ENCODE measurements around the gene TMIGD1.
"Not testable (repeated sequence)": the region's sequence is repeated elsewhere in the genome, so short reads cannot be mapped to it uniquely, and the experiment has no call there.

Gene TMIGD1

DNA sequence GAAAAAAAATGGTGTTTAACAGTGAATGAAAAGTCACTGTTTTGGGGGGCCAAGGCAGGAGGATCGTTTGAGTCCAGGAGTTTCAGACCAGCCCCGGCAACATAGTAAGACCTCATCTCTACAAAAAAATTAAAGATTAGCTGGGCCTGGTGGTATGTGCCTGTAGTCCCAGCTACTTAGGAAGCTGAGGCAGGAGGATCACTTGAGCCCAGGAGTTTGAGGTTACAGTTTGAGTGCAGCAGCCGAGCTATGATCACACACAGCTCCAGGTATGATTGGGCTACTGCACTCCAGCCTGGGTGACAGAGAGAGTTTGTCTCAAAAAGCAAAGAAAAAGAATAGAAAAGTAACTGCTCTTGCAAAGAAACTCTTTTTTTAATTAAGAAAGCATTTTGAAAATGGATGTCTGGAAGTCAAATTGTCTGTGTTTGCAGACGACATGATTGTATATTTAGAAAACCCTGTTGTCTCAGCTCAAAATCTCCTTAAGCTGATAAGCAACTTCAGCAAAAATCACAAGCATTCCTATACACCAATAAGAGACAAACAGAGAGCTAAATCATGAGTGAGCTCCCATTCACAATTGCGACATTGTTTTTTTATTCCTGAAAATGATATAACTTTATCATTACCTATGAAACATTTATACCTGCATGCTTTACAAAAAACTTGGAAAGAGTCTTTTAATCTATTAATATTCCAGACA, 24.4 kb upstream of the TMIGD1 start:
- Histone ChIP-seq H3K27ac (no peak overlapping the region), H3K4me3 (no peak overlapping the region)
- TF ChIP-seq, protein P1, sequence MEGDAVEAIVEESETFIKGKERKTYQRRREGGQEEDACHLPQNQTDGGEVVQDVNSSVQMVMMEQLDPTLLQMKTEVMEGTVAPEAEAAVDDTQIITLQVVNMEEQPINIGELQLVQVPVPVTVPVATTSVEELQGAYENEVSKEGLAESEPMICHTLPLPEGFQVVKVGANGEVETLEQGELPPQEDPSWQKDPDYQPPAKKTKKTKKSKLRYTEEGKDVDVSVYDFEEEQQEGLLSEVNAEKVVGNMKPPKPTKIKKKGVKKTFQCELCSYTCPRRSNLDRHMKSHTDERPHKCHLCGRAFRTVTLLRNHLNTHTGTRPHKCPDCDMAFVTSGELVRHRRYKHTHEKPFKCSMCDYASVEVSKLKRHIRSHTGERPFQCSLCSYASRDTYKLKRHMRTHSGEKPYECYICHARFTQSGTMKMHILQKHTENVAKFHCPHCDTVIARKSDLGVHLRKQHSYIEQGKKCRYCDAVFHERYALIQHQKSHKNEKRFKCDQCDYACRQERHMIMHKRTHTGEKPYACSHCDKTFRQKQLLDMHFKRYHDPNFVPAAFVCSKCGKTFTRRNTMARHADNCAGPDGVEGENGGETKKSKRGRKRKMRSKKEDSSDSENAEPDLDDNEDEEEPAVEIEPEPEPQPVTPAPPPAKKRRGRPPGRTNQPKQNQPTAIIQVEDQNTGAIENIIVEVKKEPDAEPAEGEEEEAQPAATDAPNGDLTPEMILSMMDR (IDR thresholded peaks at IDR 0.05), result no peak
- DNase-seq (ENCODE audit: low spot score), result no peak

DNA sequence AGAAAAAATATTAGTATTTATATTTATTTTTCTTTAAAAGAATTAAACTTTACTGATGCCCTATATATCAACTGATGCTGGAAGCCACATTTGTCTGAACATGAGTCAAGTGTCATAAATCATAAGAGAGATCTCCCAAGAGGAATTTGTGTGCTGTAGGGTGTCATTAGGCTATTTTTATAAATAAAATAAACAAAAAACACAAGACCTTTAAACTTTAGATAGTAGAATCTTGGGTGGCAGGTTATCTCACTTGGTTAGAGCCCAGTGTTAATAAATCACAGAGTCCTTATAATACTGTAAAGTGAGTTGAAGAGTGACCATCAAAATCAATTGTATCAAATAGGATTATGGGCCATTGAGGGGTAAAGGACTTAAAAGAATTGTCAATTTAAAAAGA, 23.6 kb upstream of the TMIGD1 start:
- TF ChIP-seq, protein P1 (IDR thresholded peaks at IDR 0.05), result no peak
- no peak for DNase-seq (ENCODE audit: low spot score)
- Histone ChIP-seq H3K4me3 (no peak overlapping the region), H3K27ac (no peak overlapping the region)

GRCh38 chr17:30354701-30355100, 20.8 kb upstream of the TMIGD1 start:
- no peak overlapping the region for H3K27ac ChIP-seq

DNA sequence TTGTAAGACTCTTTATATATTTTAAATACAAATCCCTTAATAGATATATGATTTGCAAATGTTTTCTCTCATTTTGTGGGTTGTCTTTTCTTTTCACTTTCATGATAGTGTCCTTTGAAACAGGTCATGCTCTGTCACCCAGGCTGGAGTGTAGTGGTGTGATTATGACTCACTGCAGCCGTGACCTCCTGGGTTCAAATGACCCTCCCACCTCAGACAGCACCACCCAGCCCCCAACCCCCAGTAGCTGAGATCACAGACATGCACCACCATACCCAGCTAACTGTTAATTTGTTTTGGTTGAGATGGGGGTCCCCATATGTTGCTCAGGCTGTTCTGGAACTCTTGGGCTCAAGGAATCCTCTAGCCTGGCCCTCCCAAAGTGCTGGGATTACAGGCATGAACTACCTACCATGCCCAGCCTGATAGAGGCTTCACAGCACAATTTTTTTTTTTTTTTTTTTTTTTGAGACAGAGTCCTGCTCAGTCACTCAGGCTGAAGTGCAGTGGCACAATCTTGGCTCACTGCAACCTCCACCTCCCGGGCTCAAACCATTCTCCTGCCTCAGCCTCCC, 18.5 kb upstream of the TMIGD1 start:
- H3K27ac ChIP-seq, result no peak overlapping the region
- TF ChIP-seq, protein P1 (IDR thresholded peaks at IDR 0.05), result no peak
- no peak for DNase-seq (ENCODE audit: low spot score)
- no peak overlapping the region for H3K4me3 ChIP-seq

More at GRCh38 chr17:30354701-30355100, 20.8 kb upstream of the TMIGD1 start:
- no peak overlapping the region for H3K4me3 ChIP-seq
- DNase-seq (ENCODE audit: low spot score), result no peak
- TF ChIP-seq, protein P1 (IDR thresholded peaks at IDR 0.05), result no peak

DNA sequence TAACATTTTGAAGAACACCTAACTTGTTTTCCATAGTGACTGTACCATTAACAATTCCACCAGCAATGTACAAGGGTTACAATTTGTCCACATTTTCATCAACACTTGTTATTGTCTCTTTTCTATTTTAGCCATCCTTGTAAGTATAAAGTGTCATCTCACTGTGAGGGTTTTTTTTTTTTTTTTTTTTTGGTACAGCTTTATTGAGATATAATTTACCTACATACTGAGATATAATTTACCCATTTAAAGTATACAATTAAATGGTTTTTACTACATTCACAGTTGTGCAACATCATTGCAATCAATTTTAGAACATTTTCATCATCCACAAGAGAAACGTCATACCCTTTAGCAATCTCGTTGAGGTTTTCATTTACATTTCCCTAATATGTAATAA, 17.9 kb upstream of the TMIGD1 start:
- H3K27ac ChIP-seq, result no peak overlapping the region
- TF ChIP-seq, protein P1 (IDR thresholded peaks at IDR 0.05), result no peak
- no peak overlapping the region for H3K4me3 ChIP-seq
- DNase-seq (ENCODE audit: low spot score), result no peak

DNA sequence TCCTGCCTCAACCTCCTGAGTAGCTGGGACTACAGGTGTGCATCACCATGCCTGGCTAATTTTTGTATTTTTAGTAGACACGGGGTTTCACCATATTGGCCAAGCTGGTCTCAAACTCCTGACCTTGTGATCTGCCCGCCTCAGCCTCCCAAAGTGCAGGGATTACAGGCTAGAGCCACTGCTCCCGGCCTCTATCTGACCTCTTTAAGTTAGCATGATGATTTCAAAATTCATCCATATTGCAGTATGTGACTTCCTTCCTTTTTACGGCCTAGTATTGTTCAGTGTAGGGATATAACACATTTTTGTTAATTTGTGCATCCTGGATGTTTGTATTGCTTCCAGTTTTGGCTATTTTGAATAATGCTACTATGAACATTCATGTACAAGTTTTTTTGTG, 17.4 kb upstream of the TMIGD1 start:
- not testable (repeated sequence) for DNase-seq (ENCODE audit: low spot score); H3K4me3 ChIP-seq; H3K27ac ChIP-seq

GRCh38 chr17:30349252-30349651, 15.4 kb upstream of the TMIGD1 start:
- no peak overlapping the region for H3K4me3 ChIP-seq
- no peak overlapping the region for H3K27ac ChIP-seq
- DNase-seq (ENCODE audit: low spot score), result no peak
- TF ChIP-seq, protein P1 (IDR thresholded peaks at IDR 0.05), result no peak
